Hepatocyte (in vitro differentiated cells): ENCODE data around the gene MACROH2A1. TPM values are rescaled to one million over a fixed set of nuclear protein-coding genes. Genes with fewer than 3 reads are reported as not detected.
A peak's percentile ranks its signal among the peaks of the same experiment; 100 is the strongest.

Experiments
- DNase-seq: peaks from one replicate; pipeline ENCODE4 v3.0.0-alpha.2; 2016; ENCODE audit warnings: low spot score
- H2AFZ ChIP-seq: fragments of 200-600 bp; sonication (generic); 2 replicates; pipeline ENCODE4 v1.6.0; 2016; ENCODE audit warnings: antibody characterized with exemption, mild to moderate bottlenecking
- H3K27ac ChIP-seq: fragments of 200-600 bp; sonication (generic); 2 replicates; pipeline ENCODE4 v1.5.1; 2016; ENCODE audit warnings: mild to moderate bottlenecking
- H3K27me3 ChIP-seq: fragments of 200-600 bp; sonication (generic); 2 replicates; pipeline ENCODE4 v1.6.1; 2016
- H3K36me3 ChIP-seq: fragments of 200-600 bp; sonication (generic); replicated peaks from 2 replicates; pipeline ENCODE4 v1.5.1; 2016; ENCODE audit warnings: low read depth; ENCODE audit not compliant: insufficient read depth
- H3K4me1 ChIP-seq: fragments of 200-600 bp; sonication (generic); 2 replicates; pipeline ENCODE4 v1.5.1; 2016; ENCODE audit warnings: mild to moderate bottlenecking, moderate library complexity; ENCODE audit not compliant: insufficient read depth
- H3K4me2 ChIP-seq: fragments of 200-600 bp; sonication (generic); 2 replicates; pipeline ENCODE4 v1.6.0; 2016
- H3K4me3 ChIP-seq: fragments of 200-600 bp; sonication (generic); 2 replicates; pipeline ENCODE4 v1.5.1; 2016; ENCODE audit warnings: mild to moderate bottlenecking
- H3K79me2 ChIP-seq: fragments of 200-600 bp; sonication (generic); 2 replicates; pipeline ENCODE4 v1.6.0; 2017; ENCODE audit warnings: mild to moderate bottlenecking
- H3K9me2 ChIP-seq: fragments of 200-600 bp; sonication (generic); replicated peaks from 2 replicates; pipeline ENCODE4 v1.6.0; 2017; ENCODE audit warnings: mild to moderate bottlenecking; ENCODE audit not compliant: insufficient read depth
- H3K9me3 ChIP-seq: fragments of 200-600 bp; sonication (generic); 2 replicates; pipeline ENCODE4 v1.5.1; 2016; ENCODE audit warnings: low read depth, mild to moderate bottlenecking
- H4K20me1 ChIP-seq: fragments of 200-600 bp; sonication (generic); 2 replicates; pipeline ENCODE4 v1.6.0; 2016; ENCODE audit warnings: mild to moderate bottlenecking; ENCODE audit not compliant: insufficient read depth, poor library complexity, severe bottlenecking
- CTCF ChIP-seq: fragments of 200-600 bp; sonication (generic); IDR thresholded peaks from 2 replicates; pipeline ENCODE4 v1.5.1; 2016; ENCODE audit warnings: antibody characterized with exemption, mild to moderate bottlenecking; ENCODE audit not compliant: poor library complexity
- EZH2 ChIP-seq: fragments of 200-600 bp; sonication (generic); IDR thresholded peaks from 2 replicates; pipeline ENCODE4 v1.6.1; 2016; ENCODE audit warnings: antibody characterized with exemption, mild to moderate bottlenecking, borderline replicate concordance
- EZH2phosphoT487 ChIP-seq: fragments of 200-600 bp; sonication (generic); IDR thresholded peaks from one replicate; pipeline ENCODE4 v1.6.1; 2018; ENCODE audit warnings: antibody characterized with exemption, mild to moderate bottlenecking, low read depth, moderate library complexity; ENCODE audit not compliant: unreplicated experiment, severe bottlenecking
- WGBS: methylation state at CpG from one replicate; pipeline ENCODE4 v1.1.6; 2016; ENCODE audit warnings: low lambda C conversion rate; ENCODE audit errors: missing lambda C conversion rate; 5-methylcytosine and 5-hydroxymethylcytosine counted together
- polyA plus RNA-seq: library from polyadenylated mRNA; unstranded; fragments of >200 nt; fragmentation: Nextera tagmentation; extraction: Ambion mirVana; gene quantifications from 2 replicates; pipeline ENCODE4 v1.2.1, GENCODE V29; 2016
- total RNA-seq: library from RNA; depleted of rRNA; stranded (reverse); fragments of >200 nt; gene quantifications from 2 replicates; pipeline ENCODE4 v1.2.3, GENCODE V29; 2014

Gene MACROH2A1
- total and polyA plus RNA-seq, 2 experiments from 2014 or later, result 198 to 304 TPM

- Histone ChIP-seq H3K4me3 (no peak overlapping the region), H3K27me3 (no peaks in the 10 kb centered on the region), H3K9me2 (no peaks in the 10 kb centered on the region), H3K36me3 (no peaks in the 10 kb centered on the region), H2AFZ (no peak overlapping the region), H3K4me1 (peaks cover 39% of the 10 kb centered on the region), H3K27ac (peak overlapping the region; percentile 45), H4K20me1 (no peaks in the 10 kb centered on the region), H3K9me3 (no peaks in the 10 kb centered on the region), H3K4me2 (no peak overlapping the region), H3K79me2 (no peaks in the 10 kb centered on the region)
- 63% methylated on average over 11 of the region's 11 CpGs for WGBS
- DNase-seq, result no peak
- TF ChIP-seq EZH2 (no peak), EZH2phosphoT487 (no peak), CTCF (no peak)
These were observed 42.4 kb upstream of the MACROH2A1 start for GRCh38 chr5:135441350-135441831.

GRCh38 chr5:135440916-135441315 is 41.9 kb upstream of the MACROH2A1 start:
- no peaks in the 10 kb centered on the region for H3K9me3 ChIP-seq
- no peaks in the 10 kb centered on the region for H3K36me3 ChIP-seq
- H3K4me1 ChIP-seq, result peaks cover 39% of the 10 kb centered on the region
- no peaks in the 10 kb centered on the region for H3K79me2 ChIP-seq
- 87% methylated on average over 6 of the region's 6 CpGs for WGBS
- H3K27ac ChIP-seq, result peak overlapping the region; percentile 45
- no peak overlapping the region for H2AFZ ChIP-seq
- no peaks in the 10 kb centered on the region for H3K9me2 ChIP-seq
- no peak overlapping the region for H3K4me2 ChIP-seq
- H4K20me1 ChIP-seq, result no peaks in the 10 kb centered on the region
- no peak for TF ChIP-seq EZH2phosphoT487
- H3K4me3 ChIP-seq, result no peak overlapping the region
- no peaks in the 10 kb centered on the region for H3K27me3 ChIP-seq
- DNase-seq, result no peak

GRCh38 chr5:135439231-135440205 is 40.5 kb upstream of the MACROH2A1 start:
- Histone ChIP-seq H2AFZ (no peak overlapping the region), H3K9me2 (no peaks in the 10 kb centered on the region), H3K4me2 (no peak overlapping the region), H3K9me3 (no peaks in the 10 kb centered on the region), H4K20me1 (no peaks in the 10 kb centered on the region), H3K36me3 (no peaks in the 10 kb centered on the region), H3K4me3 (no peak overlapping the region), H3K27me3 (no peaks in the 10 kb centered on the region), H3K79me2 (no peaks in the 10 kb centered on the region), H3K4me1 (peaks cover 50% of the 10 kb centered on the region), H3K27ac (peak overlapping the region; percentile 10)
- WGBS, result 84% methylated on average over 11 of the region's 11 CpGs
- TF ChIP-seq EZH2, result no peak
- TF ChIP-seq EZH2phosphoT487, result no peak
- no peak for TF ChIP-seq CTCF
- DNase-seq, result no peak

GRCh38 chr5:135438636-135439221 is 39.7 kb upstream of the MACROH2A1 start:
- Histone ChIP-seq H3K27me3 (no peaks in the 10 kb centered on the region), H3K4me2 (no peak overlapping the region), H3K36me3 (no peaks in the 10 kb centered on the region), H2AFZ (no peak overlapping the region), H3K9me2 (no peaks in the 10 kb centered on the region), H4K20me1 (no peaks in the 10 kb centered on the region), H3K4me1 (peaks cover 57% of the 10 kb centered on the region), H3K27ac (peak overlapping the region; percentile 65), H3K9me3 (no peaks in the 10 kb centered on the region), H3K4me3 (no peak overlapping the region), H3K79me2 (no peaks in the 10 kb centered on the region)
- DNase-seq, result no peak
- TF ChIP-seq EZH2phosphoT487 (no peak), CTCF (no peak), EZH2 (no peak)
- WGBS, result 88% methylated on average over 10 of the region's 10 CpGs
